ENCODE results near the gene APOL1. TPM values are rescaled to one million over a fixed set of nuclear protein-coding genes. Genes with fewer than 3 reads are reported as not detected.
A peak's percentile ranks its signal among the peaks of the same experiment; 100 is the strongest.

The APOL1 gene
- total and polyA plus RNA-seq, 3 donors from 2014 or later: 5.0 to 24.4 (median 9.4) TPM

- intact Hi-C loops (cut with DNase I; ENCODE audit: low total_unique reads): no loop called here
- no peaks in the 10 kb centered on the region for H3K27me3 ChIP-seq
- H3K9me3 ChIP-seq: no peaks in the 10 kb centered on the region
- peaks cover 19% of the 10 kb centered on the region for H3K4me1 ChIP-seq
- H3K27ac ChIP-seq: no peak overlapping the region
- peak; percentile 25 for DNase-seq
- H3K36me3 ChIP-seq (ENCODE audit: low read depth, missing control alignments): no peaks in the 10 kb centered on the region
- no peak overlapping the region for H3K4me3 ChIP-seq
- WGBS, 2 donors: 73 to 78% methylated on average over 4 of the region's 4 CpGs
- TF ChIP-seq CTCF (IDR thresholded peaks at IDR 0.05) (no peak), POLR2A (IDR thresholded peaks at IDR 0.05) (no peak)
These were observed 41.6 kb upstream of the APOL1 start for GRCh38 chr22:36211237-36211861.

GRCh38 chr22:36212901-36213300 is 40.0 kb upstream of the APOL1 start:
- TF ChIP-seq POLR2A (IDR thresholded peaks at IDR 0.05): no peak
- no peak for TF ChIP-seq CTCF (IDR thresholded peaks at IDR 0.05)
- Histone ChIP-seq H3K4me1 (peaks cover 9% of the 10 kb centered on the region), H3K27ac (no peak overlapping the region), H3K27me3 (no peaks in the 10 kb centered on the region), H3K9me3 (no peaks in the 10 kb centered on the region), H3K36me3 (ENCODE audit: low read depth, missing control alignments) (no peaks in the 10 kb centered on the region), H3K4me3 (no peak overlapping the region)
- DNase-seq: no peak
- intact Hi-C loops (cut with DNase I; ENCODE audit: low total_unique reads): no loop called here

- TF ChIP-seq CTCF (IDR thresholded peaks at IDR 0.05) (no peak), POLR2A (IDR thresholded peaks at IDR 0.05) (no peak)
- Histone ChIP-seq H3K27me3 (no peaks in the 10 kb centered on the region), H3K9me3 (no peaks in the 10 kb centered on the region), H3K36me3 (ENCODE audit: low read depth, missing control alignments) (no peaks in the 10 kb centered on the region), H3K4me1 (peaks cover 9% of the 10 kb centered on the region), H3K27ac (no peak overlapping the region), H3K4me3 (no peak overlapping the region)
- 95% methylated on average over 4 of the region's 4 CpGs for WGBS, 2 donors
- intact Hi-C loops (cut with DNase I; ENCODE audit: low total_unique reads): no loop called here
- DNase-seq: no peak
These were observed 39.3 kb upstream of the APOL1 start for GRCh38 chr22:36213586-36213985.

GRCh38 chr22:36215981-36216380 is 37.0 kb upstream of the APOL1 start:
- no peak for DNase-seq
- TF ChIP-seq CTCF (IDR thresholded peaks at IDR 0.05) (no peak), POLR2A (IDR thresholded peaks at IDR 0.05) (no peak)
- Histone ChIP-seq H3K9me3 (no peaks in the 10 kb centered on the region), H3K36me3 (ENCODE audit: low read depth, missing control alignments) (no peaks in the 10 kb centered on the region), H3K27me3 (no peaks in the 10 kb centered on the region), H3K4me3 (no peak overlapping the region), H3K27ac (no peak overlapping the region), H3K4me1 (peaks cover 2% of the 10 kb centered on the region)
- intact Hi-C loops (cut with DNase I; ENCODE audit: low total_unique reads): no loop called here
- WGBS, 2 donors: 91 to 95% methylated on average over 2 of the region's 2 CpGs

GRCh38 chr22:36218648-36219193 is 34.2 kb upstream of the APOL1 start:
- intact Hi-C loops (cut with DNase I; ENCODE audit: low total_unique reads): no loop called here
- 92 to 93% methylated on average over 7 of the region's 7 CpGs for WGBS, 2 donors
- no peak for DNase-seq
- no peaks in the 10 kb centered on the region for H3K36me3 ChIP-seq (ENCODE audit: low read depth, missing control alignments)
- H3K4me3 ChIP-seq: no peak overlapping the region
- no peaks in the 10 kb centered on the region for H3K4me1 ChIP-seq
- no peaks in the 10 kb centered on the region for H3K9me3 ChIP-seq
- no peak overlapping the region for H3K27ac ChIP-seq
- no peaks in the 10 kb centered on the region for H3K27me3 ChIP-seq
- TF ChIP-seq POLR2A (IDR thresholded peaks at IDR 0.05) (no peak), CTCF (IDR thresholded peaks at IDR 0.05) (no peak)

All from testis (tissue), 3 donors.